CD4-positive, alpha-beta T cell (primary cell): ENCODE data around the gene KRT3. TPM values are rescaled to one million over a fixed set of nuclear protein-coding genes. Genes with fewer than 3 reads are reported as not detected.

Experiments used
- ATAC-seq: fragments of 200-7000 bp; cut with Tn5 transposase; one replicate; pipeline ENCODE4 v1.10.0; 2022; ENCODE audit warnings: mild to moderate bottlenecking; ENCODE audit not compliant: poor library complexity
- CTCF ChIA-PET: fragments of 350-600 bp; sonication (Branson Sonifier 250); formaldehyde crosslinking; loops from one replicate; lab custom pipeline; 2021; ENCODE audit warnings: antibody characterized with exemption, inconsistent platforms; lab: Charles Lee
- POLR2A ChIA-PET: fragments of 350-600 bp; sonication (Branson Sonifier 250); formaldehyde crosslinking; loops from one replicate; lab custom pipeline; 2021; ENCODE audit warnings: antibody characterized with exemption, inconsistent platforms; lab: Charles Lee
- DNase-seq, 14 experiments: peaks; one replicate each; pipeline ENCODE4 v3.0.0-alpha.2; 2013 to 2020; ENCODE audit warnings: mixed read lengths in 2 of 14
- H3K27ac ChIP-seq, 2 donors: one replicate each; pipeline versions ENCODE4 v1.5.1 to v1.7.0; 2013; ENCODE audit warnings: low read length in 2 of 2, low read depth in 1 of 2, mild to moderate bottlenecking in 1 of 2
- H3K27me3 ChIP-seq, 2 experiments: 1 replicate in 1 of 2; 2 replicates in 1 of 2; pipeline versions ENCODE4 v1.6.1 to v1.7.0; 2013; ENCODE audit warnings: low read length in 2 of 2, control low read depth in 1 of 2, mild to moderate bottlenecking in 1 of 2, moderate library complexity in 1 of 2; ENCODE audit not compliant: insufficient read depth in 2 of 2, control insufficient read depth in 1 of 2
- H3K36me3 ChIP-seq: one replicate; pipeline ENCODE4 v1.6.1; 2013; ENCODE audit warnings: low read length, control low read depth; ENCODE audit not compliant: insufficient read depth
- H3K4me1 ChIP-seq: one replicate; pipeline ENCODE4 v1.6.1; 2013; ENCODE audit warnings: low read length, control low read depth; ENCODE audit not compliant: insufficient read depth
- H3K4me3 ChIP-seq: one replicate; pipeline ENCODE4 v1.5.1; 2013; ENCODE audit warnings: mild to moderate bottlenecking, low read length, moderate library complexity
- H3K9me3 ChIP-seq, 2 experiments: 1 replicate in 1 of 2; 2 replicates in 1 of 2; pipeline versions ENCODE4 v1.6.1 to v1.7.0; 2013; ENCODE audit warnings: low read length in 2 of 2, mild to moderate bottlenecking in 2 of 2, control low read depth in 1 of 2, moderate library complexity in 1 of 2; ENCODE audit not compliant: control insufficient read depth in 1 of 2, insufficient read depth in 1 of 2
- H3K27ac Mint-ChIP-seq: one replicate; pipeline ENCODE4 v1.8.0; 2020; ENCODE audit warnings: mixed read lengths
- H3K27me3 Mint-ChIP-seq: one replicate; pipeline ENCODE4 v1.8.0; 2021; ENCODE audit warnings: mixed read lengths
- H3K36me3 Mint-ChIP-seq: one replicate; pipeline ENCODE4 v1.8.0; 2021; ENCODE audit warnings: low read depth, mixed read lengths
- H3K4me1 Mint-ChIP-seq: one replicate; pipeline ENCODE4 v1.8.0; 2021; ENCODE audit warnings: low read depth, mixed read lengths
- H3K4me3 Mint-ChIP-seq: one replicate; pipeline ENCODE4 v1.8.0; 2020; ENCODE audit warnings: mild to moderate bottlenecking, mixed read lengths
- H3K9me3 Mint-ChIP-seq: one replicate; pipeline ENCODE4 v1.8.0; 2020; ENCODE audit warnings: mixed read lengths
- CTCF ChIP-seq: fragments of 200-600 bp; IDR thresholded peaks from one replicate; pipeline ENCODE4 v1.8.0; 2022; ENCODE audit warnings: antibody characterized with exemption, mild to moderate bottlenecking
- intact Hi-C, 2 experiments: fragments of 100-400 bp; cut with DNase I in 1 of 2; cut with micrococcal nuclease in 1 of 2; formaldehyde crosslinking; loops; one replicate each; pipeline versions ENCODE4 v1.15.1 to v1.9.0; 2023 to 2025; cut with DNase I, micrococcal nuclease
- total RNA-seq, 174 experiments: library from RNA in 2 of 174; stranded (reverse) in 2 of 174; gene quantifications; one replicate each; pipeline ENCODE4 v1.2.3 and lab custom pipeline; 2021 to 2026

The KRT3 gene
- total RNA-seq, 2 experiments from 2014 or later, result not detected

- Mint-ChIP-seq H3K36me3 (no peaks in the 10 kb centered on the region), H3K9me3 (no peaks in the 10 kb centered on the region), H3K27ac (no peak overlapping the region), H3K27me3 (peaks cover 32% of the 10 kb centered on the region), H3K4me3 (no peak overlapping the region), H3K4me1 (no peaks in the 10 kb centered on the region)
- DNase-seq (no peak), ATAC-seq (no peak)
- Histone ChIP-seq H3K27ac (no peak overlapping the region), H3K4me1 (no peaks in the 10 kb centered on the region), H3K9me3 (no peaks in the 10 kb centered on the region), H3K27me3 (peaks cover 0 to 8% of the 10 kb centered on the region in 2 experiments), H3K36me3 (no peaks in the 10 kb centered on the region), H3K4me3 (no peak overlapping the region)
- TF ChIP-seq CTCF, result no peak
- ChIA-PET CTCF (no interaction called here), POLR2A (no interaction called here)
- intact Hi-C loops, result no loop called here
Measured at GRCh38 chr12:52783563-52784316, 12.2 kb downstream of the KRT3 start.

GRCh38 chr12:52782502-52782901, 13.4 kb downstream of the KRT3 start:
- POLR2A ChIA-PET, result no interaction called here
- Histone ChIP-seq H3K27me3 (peaks cover 0 to 5% of the 10 kb centered on the region in 2 experiments), H3K36me3 (no peaks in the 10 kb centered on the region), H3K9me3 (no peaks in the 10 kb centered on the region), H3K4me1 (no peaks in the 10 kb centered on the region), H3K27ac (no peak overlapping the region), H3K4me3 (no peak overlapping the region)
- ATAC-seq (no peak), DNase-seq (no peak)
- Mint-ChIP-seq H3K27ac (no peak overlapping the region), H3K4me1 (no peaks in the 10 kb centered on the region), H3K27me3 (peaks cover 22% of the 10 kb centered on the region), H3K4me3 (no peak overlapping the region), H3K9me3 (no peaks in the 10 kb centered on the region), H3K36me3 (no peaks in the 10 kb centered on the region)
- CTCF ChIA-PET, result no interaction called here
- no peak for TF ChIP-seq CTCF
- intact Hi-C loops, result no loop called here

- DNase-seq, result no peak
- CTCF ChIA-PET, result no interaction called here
Measured at GRCh38 chr12:52781399-52782082, 14.4 kb downstream of the KRT3 start.

More at GRCh38 chr12:52781399-52782082, 14.4 kb downstream of the KRT3 start:
- Mint-ChIP-seq H3K4me3 (no peak overlapping the region), H3K27ac (no peak overlapping the region), H3K36me3 (no peaks in the 10 kb centered on the region), H3K4me1 (no peaks in the 10 kb centered on the region), H3K27me3 (peaks cover 18% of the 10 kb centered on the region), H3K9me3 (no peaks in the 10 kb centered on the region)
- Histone ChIP-seq H3K9me3 (peaks cover 0 to 5% of the 10 kb centered on the region in 2 experiments), H3K36me3 (no peaks in the 10 kb centered on the region), H3K27me3 (peaks cover 0 to 5% of the 10 kb centered on the region in 2 experiments), H3K4me3 (no peak overlapping the region), H3K4me1 (no peaks in the 10 kb centered on the region), H3K27ac (no peak overlapping the region)
- intact Hi-C loops, result no loop called here
- no peak for ATAC-seq
- no peak for TF ChIP-seq CTCF
- POLR2A ChIA-PET, result no interaction called here
